ENCODE results near the gene CEP250.

Gene CEP250

DNA sequence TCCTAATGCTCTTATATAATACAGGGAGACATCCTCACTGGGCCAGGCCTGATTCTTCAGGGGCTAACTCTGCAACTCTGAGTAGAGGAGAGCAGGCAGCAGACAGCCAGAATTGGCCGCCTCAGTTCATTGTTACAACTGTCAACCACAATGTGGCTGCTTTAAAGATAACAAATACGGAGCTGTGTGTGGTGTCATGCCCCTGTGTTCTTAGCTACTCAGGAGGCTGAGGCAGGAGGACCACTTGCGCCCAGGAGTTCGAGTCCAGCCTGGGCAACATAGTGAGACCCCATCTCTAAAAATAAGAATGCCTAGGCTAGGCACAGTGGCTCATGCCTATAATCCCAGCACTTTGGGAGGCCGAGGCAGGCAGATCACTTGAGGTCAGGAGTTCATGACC, 34.3 kb downstream of the CEP250 start:
- H3K9ac ChIP-seq (ENCODE audit: low read depth in 1 of 2, low read length in 2 of 2) = no peak overlapping the region
- no peaks in the 10 kb centered on the region for H3K9me3 ChIP-seq (ENCODE audit: control insufficient read depth in 2 of 2, low read length in 2 of 2)
- H3K4me3 ChIP-seq (ENCODE audit: low read length in 2 of 2) = no peak overlapping the region
- H3K27me3 ChIP-seq (ENCODE audit: control insufficient read depth in 2 of 2, insufficient read depth in 2 of 2, low read length in 2 of 2) = no peaks in the 10 kb centered on the region
- H3K4me1 ChIP-seq (ENCODE audit: control insufficient read depth in 2 of 2, insufficient read depth in 2 of 2, low read length in 2 of 2) = no peaks in the 10 kb centered on the region
- peaks cover 30 to 39% of the 10 kb centered on the region in 2 donors for H3K36me3 ChIP-seq (ENCODE audit: control insufficient read depth in 2 of 2, insufficient read depth in 2 of 2, low read length in 2 of 2)
- H3K27ac ChIP-seq (ENCODE audit: low read depth in 2 of 2, low read length in 2 of 2) = no peak overlapping the region

DNA sequence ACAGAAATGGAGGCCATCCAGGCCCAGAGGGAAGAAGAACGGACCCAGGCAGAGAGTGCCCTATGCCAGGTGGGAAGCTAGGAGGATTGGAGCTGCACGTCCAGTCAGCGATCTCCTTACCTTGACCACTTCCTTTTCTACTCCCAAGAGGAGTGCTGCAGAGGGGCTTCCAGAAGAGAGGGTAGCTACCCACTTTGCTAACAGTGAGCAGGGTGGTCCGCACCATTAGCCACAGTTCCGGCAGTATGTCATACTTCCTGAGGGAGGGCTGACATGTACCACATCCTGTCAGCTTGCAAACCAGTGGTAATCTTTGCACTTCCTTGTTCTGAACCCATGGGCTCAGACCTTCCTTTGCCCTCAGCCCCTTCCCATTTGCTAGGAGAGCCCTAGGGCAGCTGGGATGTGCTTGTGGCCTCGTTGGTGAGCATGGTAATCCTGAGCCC, 35.4 kb downstream of the CEP250 start:
- Histone ChIP-seq H3K27me3 (ENCODE audit: control insufficient read depth in 2 of 2, insufficient read depth in 2 of 2, low read length in 2 of 2) (no peaks in the 10 kb centered on the region), H3K36me3 (ENCODE audit: control insufficient read depth in 2 of 2, insufficient read depth in 2 of 2, low read length in 2 of 2) (peaks cover 36 to 48% of the 10 kb centered on the region in 2 donors), H3K9ac (ENCODE audit: low read depth in 1 of 2, low read length in 2 of 2) (peak overlapping the region; percentile 13 to 52), H3K4me3 (ENCODE audit: low read length in 2 of 2) (peak overlapping the region; percentile 55 to 86), H3K9me3 (ENCODE audit: control insufficient read depth in 2 of 2, low read length in 2 of 2) (no peaks in the 10 kb centered on the region), H3K27ac (ENCODE audit: low read depth in 2 of 2, low read length in 2 of 2) (peak overlapping the region in 1 of 2 donors; percentile 79), H3K4me1 (ENCODE audit: control insufficient read depth in 2 of 2, insufficient read depth in 2 of 2, low read length in 2 of 2) (no peaks in the 10 kb centered on the region)

DNA sequence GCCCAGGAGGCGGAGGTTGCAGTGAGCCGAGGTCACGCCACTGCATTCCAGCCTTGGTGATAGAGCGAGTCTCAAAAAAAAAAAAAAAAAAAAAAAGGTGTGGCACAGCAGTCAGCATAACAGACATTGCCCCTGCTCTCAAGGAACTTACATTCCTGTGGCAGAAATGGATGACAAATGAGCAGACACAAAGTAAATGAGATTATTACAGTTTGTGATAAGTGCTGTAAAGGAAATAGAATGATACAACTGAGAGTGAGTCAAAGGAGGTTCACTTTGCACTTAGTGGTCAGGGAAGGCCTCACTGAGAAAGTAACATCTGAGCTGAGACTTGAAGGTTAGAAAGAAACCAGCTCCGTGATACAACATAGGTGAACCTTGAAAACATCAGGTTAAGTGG, 36.4 kb downstream of the CEP250 start:
- Histone ChIP-seq H3K36me3 (ENCODE audit: control insufficient read depth in 2 of 2, insufficient read depth in 2 of 2, low read length in 2 of 2) (peaks cover 46 to 56% of the 10 kb centered on the region in 2 donors), H3K27ac (ENCODE audit: low read depth in 2 of 2, low read length in 2 of 2) (no peak overlapping the region), H3K4me1 (ENCODE audit: control insufficient read depth in 2 of 2, insufficient read depth in 2 of 2, low read length in 2 of 2) (no peaks in the 10 kb centered on the region), H3K9ac (ENCODE audit: low read depth in 1 of 2, low read length in 2 of 2) (no peak overlapping the region), H3K27me3 (ENCODE audit: control insufficient read depth in 2 of 2, insufficient read depth in 2 of 2, low read length in 2 of 2) (no peaks in the 10 kb centered on the region), H3K9me3 (ENCODE audit: control insufficient read depth in 2 of 2, low read length in 2 of 2) (no peaks in the 10 kb centered on the region), H3K4me3 (ENCODE audit: low read length in 2 of 2) (no peak overlapping the region)

DNA sequence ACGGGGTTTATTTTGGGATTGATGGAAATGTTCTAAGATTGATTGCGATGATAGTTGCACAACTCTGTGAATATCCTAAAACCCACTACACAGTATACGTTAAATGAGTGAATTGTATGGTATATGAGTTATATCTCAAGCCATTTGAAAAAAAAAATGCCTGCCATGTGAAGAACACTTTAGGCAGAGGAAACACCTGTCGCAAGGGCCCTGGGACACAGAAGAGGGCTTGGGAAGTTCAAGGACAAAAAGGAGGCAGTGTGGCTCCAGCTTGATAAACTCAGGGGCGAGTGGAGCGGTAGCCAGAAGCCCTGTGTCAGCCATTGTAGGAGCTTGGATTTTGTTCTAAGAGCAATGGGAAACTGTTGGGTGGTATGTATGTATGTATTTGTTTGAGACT, 37.0 kb downstream of the CEP250 start:
- Histone ChIP-seq H3K4me3 (ENCODE audit: low read length in 2 of 2) (no peak overlapping the region), H3K27ac (ENCODE audit: low read depth in 2 of 2, low read length in 2 of 2) (no peak overlapping the region), H3K9ac (ENCODE audit: low read depth in 1 of 2, low read length in 2 of 2) (no peak overlapping the region), H3K36me3 (ENCODE audit: control insufficient read depth in 2 of 2, insufficient read depth in 2 of 2, low read length in 2 of 2) (peaks cover 50 to 58% of the 10 kb centered on the region in 2 donors), H3K27me3 (ENCODE audit: control insufficient read depth in 2 of 2, insufficient read depth in 2 of 2, low read length in 2 of 2) (no peaks in the 10 kb centered on the region), H3K4me1 (ENCODE audit: control insufficient read depth in 2 of 2, insufficient read depth in 2 of 2, low read length in 2 of 2) (no peaks in the 10 kb centered on the region), H3K9me3 (ENCODE audit: control insufficient read depth in 2 of 2, low read length in 2 of 2) (no peaks in the 10 kb centered on the region)

DNA sequence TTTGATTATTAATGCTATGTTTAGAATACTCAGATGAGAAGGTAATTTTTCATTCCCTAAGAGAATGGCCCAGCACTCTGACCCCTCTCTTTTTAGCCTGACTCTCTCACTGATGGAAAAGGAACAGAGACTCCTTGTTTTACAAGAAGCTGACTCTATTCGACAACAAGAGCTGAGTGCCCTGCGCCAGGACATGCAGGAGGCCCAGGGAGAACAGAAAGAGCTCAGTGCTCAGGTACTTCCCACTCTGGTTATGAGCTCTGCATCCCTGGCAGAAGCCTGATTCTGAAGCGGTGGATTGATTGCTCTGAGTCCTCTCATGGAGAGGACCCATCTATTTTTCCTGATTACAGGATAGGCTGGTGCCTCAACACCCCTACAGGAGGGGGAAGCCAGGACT, 41.1 kb downstream of the CEP250 start:
- Histone ChIP-seq H3K27ac (ENCODE audit: low read depth in 2 of 2, low read length in 2 of 2) (no peak overlapping the region), H3K36me3 (ENCODE audit: control insufficient read depth in 2 of 2, insufficient read depth in 2 of 2, low read length in 2 of 2) (peaks cover 58 to 69% of the 10 kb centered on the region in 2 donors), H3K9me3 (ENCODE audit: control insufficient read depth in 2 of 2, low read length in 2 of 2) (no peaks in the 10 kb centered on the region), H3K9ac (ENCODE audit: low read depth in 1 of 2, low read length in 2 of 2) (no peak overlapping the region), H3K4me3 (ENCODE audit: low read length in 2 of 2) (no peak overlapping the region), H3K4me1 (ENCODE audit: control insufficient read depth in 2 of 2, insufficient read depth in 2 of 2, low read length in 2 of 2) (no peaks in the 10 kb centered on the region), H3K27me3 (ENCODE audit: control insufficient read depth in 2 of 2, insufficient read depth in 2 of 2, low read length in 2 of 2) (no peaks in the 10 kb centered on the region)

DNA sequence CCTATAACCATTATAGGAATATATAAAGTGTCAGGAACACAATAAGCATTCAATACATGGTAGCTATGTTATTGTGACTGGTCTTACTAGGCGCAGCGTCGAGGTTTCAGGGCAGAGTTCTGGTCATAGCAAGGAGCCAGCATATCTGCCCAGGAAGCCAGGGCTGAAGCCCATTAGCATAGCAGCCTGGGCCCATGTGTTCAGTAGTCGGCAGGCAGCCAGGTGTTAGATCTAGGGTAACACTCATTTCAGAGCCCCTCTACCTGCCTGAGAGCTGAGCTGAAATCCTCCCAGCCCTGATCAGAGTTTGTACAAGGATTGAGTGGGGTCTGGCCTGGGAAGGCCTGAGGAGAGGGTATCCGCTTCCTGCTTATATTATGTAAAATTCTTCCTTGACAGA, 41.9 kb downstream of the CEP250 start:
- H3K9me3 ChIP-seq (ENCODE audit: control insufficient read depth in 2 of 2, low read length in 2 of 2) = no peaks in the 10 kb centered on the region
- no peak overlapping the region for H3K9ac ChIP-seq (ENCODE audit: low read depth in 1 of 2, low read length in 2 of 2)
- H3K4me3 ChIP-seq (ENCODE audit: low read length in 2 of 2) = no peak overlapping the region
- no peaks in the 10 kb centered on the region for H3K4me1 ChIP-seq (ENCODE audit: control insufficient read depth in 2 of 2, insufficient read depth in 2 of 2, low read length in 2 of 2)
- H3K27ac ChIP-seq (ENCODE audit: low read depth in 2 of 2, low read length in 2 of 2) = no peak overlapping the region
- H3K27me3 ChIP-seq (ENCODE audit: control insufficient read depth in 2 of 2, insufficient read depth in 2 of 2, low read length in 2 of 2) = no peaks in the 10 kb centered on the region
- H3K36me3 ChIP-seq (ENCODE audit: control insufficient read depth in 2 of 2, insufficient read depth in 2 of 2, low read length in 2 of 2) = peaks cover 54 to 75% of the 10 kb centered on the region in 2 donors

DNA sequence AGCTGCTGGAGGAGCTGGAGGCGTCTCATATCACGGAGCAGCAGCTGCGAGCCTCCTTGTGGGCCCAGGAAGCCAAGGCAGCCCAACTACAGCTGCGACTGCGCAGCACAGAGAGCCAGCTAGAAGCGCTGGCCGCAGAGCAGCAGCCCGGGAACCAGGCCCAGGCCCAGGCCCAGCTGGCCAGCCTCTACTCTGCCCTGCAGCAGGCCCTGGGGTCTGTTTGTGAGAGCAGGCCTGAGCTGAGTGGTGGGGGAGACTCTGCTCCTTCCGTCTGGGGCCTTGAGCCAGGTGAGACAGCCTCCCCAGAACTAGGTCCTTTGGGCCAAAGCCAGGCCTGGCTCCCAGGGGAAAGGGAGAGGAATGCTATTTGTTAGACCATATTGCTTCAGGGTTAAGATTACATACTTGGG, 42.4 kb downstream of the CEP250 start:
- Histone ChIP-seq H3K4me3 (ENCODE audit: low read length in 2 of 2) (no peak overlapping the region), H3K36me3 (ENCODE audit: control insufficient read depth in 2 of 2, insufficient read depth in 2 of 2, low read length in 2 of 2) (peaks cover 58 to 78% of the 10 kb centered on the region in 2 donors), H3K27ac (ENCODE audit: low read depth in 2 of 2, low read length in 2 of 2) (no peak overlapping the region), H3K9ac (ENCODE audit: low read depth in 1 of 2, low read length in 2 of 2) (no peak overlapping the region), H3K4me1 (ENCODE audit: control insufficient read depth in 2 of 2, insufficient read depth in 2 of 2, low read length in 2 of 2) (no peaks in the 10 kb centered on the region), H3K27me3 (ENCODE audit: control insufficient read depth in 2 of 2, insufficient read depth in 2 of 2, low read length in 2 of 2) (no peaks in the 10 kb centered on the region), H3K9me3 (ENCODE audit: control insufficient read depth in 2 of 2, low read length in 2 of 2) (no peaks in the 10 kb centered on the region)

DNA sequence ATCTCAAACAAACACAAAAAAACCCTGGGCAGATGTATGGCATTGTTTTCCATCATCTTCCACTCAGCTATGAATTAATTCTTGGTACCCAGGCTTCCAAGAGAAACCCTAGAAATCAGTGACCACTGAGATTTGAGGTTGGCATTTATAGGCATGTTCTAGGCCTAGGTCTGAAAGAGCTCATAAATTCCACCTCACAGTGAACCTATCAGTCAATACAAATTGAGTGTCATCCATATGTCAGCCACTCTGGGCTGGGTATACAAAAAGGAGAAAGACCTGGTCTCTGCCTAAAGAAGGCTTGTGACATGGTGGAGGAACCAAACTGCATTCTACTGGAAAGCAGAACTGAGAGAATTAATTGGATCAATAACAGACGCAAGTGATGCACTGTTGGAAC, 43.9 kb downstream of the CEP250 start:
- Histone ChIP-seq H3K27me3 (ENCODE audit: control insufficient read depth in 2 of 2, insufficient read depth in 2 of 2, low read length in 2 of 2) (no peaks in the 10 kb centered on the region), H3K9ac (ENCODE audit: low read depth in 1 of 2, low read length in 2 of 2) (no peak overlapping the region), H3K4me1 (ENCODE audit: control insufficient read depth in 2 of 2, insufficient read depth in 2 of 2, low read length in 2 of 2) (no peaks in the 10 kb centered on the region), H3K27ac (ENCODE audit: low read depth in 2 of 2, low read length in 2 of 2) (no peak overlapping the region), H3K9me3 (ENCODE audit: control insufficient read depth in 2 of 2, low read length in 2 of 2) (no peaks in the 10 kb centered on the region), H3K36me3 (ENCODE audit: control insufficient read depth in 2 of 2, insufficient read depth in 2 of 2, low read length in 2 of 2) (peaks cover 64 to 80% of the 10 kb centered on the region in 2 donors), H3K4me3 (ENCODE audit: low read length in 2 of 2) (no peak overlapping the region)

DNA sequence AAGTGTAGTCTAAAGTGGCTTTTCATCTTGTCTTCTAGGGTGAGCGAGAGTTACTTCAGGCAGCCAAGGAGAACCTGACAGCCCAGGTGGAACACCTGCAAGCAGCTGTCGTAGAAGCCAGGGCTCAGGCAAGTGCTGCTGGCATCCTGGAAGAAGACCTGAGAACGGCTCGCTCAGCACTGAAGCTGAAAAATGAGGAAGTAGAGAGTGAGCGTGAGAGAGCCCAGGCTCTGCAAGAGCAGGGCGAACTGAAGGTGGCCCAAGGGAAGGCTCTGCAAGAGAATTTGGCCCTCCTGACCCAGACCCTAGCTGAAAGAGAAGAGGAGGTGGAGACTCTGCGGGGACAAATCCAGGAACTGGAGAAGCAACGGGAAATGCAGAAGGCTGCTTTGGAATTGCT, 47.0 kb downstream of the CEP250 start:
- Histone ChIP-seq H3K27ac (ENCODE audit: low read depth in 2 of 2, low read length in 2 of 2) (no peak overlapping the region), H3K4me1 (ENCODE audit: control insufficient read depth in 2 of 2, insufficient read depth in 2 of 2, low read length in 2 of 2) (no peaks in the 10 kb centered on the region), H3K9ac (ENCODE audit: low read depth in 1 of 2, low read length in 2 of 2) (no peak overlapping the region), H3K9me3 (ENCODE audit: control insufficient read depth in 2 of 2, low read length in 2 of 2) (no peaks in the 10 kb centered on the region), H3K27me3 (ENCODE audit: control insufficient read depth in 2 of 2, insufficient read depth in 2 of 2, low read length in 2 of 2) (no peaks in the 10 kb centered on the region), H3K4me3 (ENCODE audit: low read length in 2 of 2) (no peak overlapping the region), H3K36me3 (ENCODE audit: control insufficient read depth in 2 of 2, insufficient read depth in 2 of 2, low read length in 2 of 2) (peaks cover 54 to 64% of the 10 kb centered on the region in 2 donors)

DNA sequence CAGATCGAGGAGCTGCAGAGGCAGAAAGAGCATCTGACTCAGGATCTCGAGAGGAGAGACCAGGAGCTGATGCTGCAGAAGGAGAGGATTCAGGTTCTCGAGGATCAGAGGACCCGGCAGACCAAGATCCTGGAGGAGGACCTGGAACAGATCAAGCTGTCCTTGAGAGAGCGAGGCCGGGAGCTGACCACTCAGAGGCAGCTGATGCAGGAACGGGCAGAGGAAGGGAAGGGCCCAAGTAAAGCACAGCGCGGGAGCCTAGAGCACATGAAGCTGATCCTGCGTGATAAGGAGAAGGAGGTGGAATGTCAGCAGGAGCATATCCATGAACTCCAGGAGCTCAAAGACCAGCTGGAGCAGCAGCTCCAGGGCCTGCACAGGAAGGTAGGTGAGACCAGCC, 47.9 kb downstream of the CEP250 start:
- H3K9ac ChIP-seq (ENCODE audit: low read depth in 1 of 2, low read length in 2 of 2) = no peak overlapping the region
- no peaks in the 10 kb centered on the region for H3K27me3 ChIP-seq (ENCODE audit: control insufficient read depth in 2 of 2, insufficient read depth in 2 of 2, low read length in 2 of 2)
- H3K27ac ChIP-seq (ENCODE audit: low read depth in 2 of 2, low read length in 2 of 2) = no peak overlapping the region
- no peak overlapping the region for H3K4me3 ChIP-seq (ENCODE audit: low read length in 2 of 2)
- H3K4me1 ChIP-seq (ENCODE audit: control insufficient read depth in 2 of 2, insufficient read depth in 2 of 2, low read length in 2 of 2) = no peaks in the 10 kb centered on the region
- H3K9me3 ChIP-seq (ENCODE audit: control insufficient read depth in 2 of 2, low read length in 2 of 2) = no peaks in the 10 kb centered on the region
- H3K36me3 ChIP-seq (ENCODE audit: control insufficient read depth in 2 of 2, insufficient read depth in 2 of 2, low read length in 2 of 2) = peaks cover 53 to 62% of the 10 kb centered on the region in 2 donors
